EL (cell line): ENCODE measurements around the gene PDPK1.

Experiments used
- DNase-seq: peaks from one replicate; pipeline ENCODE4 v3.0.0-alpha.2; 2016

Gene PDPK1

DNA sequence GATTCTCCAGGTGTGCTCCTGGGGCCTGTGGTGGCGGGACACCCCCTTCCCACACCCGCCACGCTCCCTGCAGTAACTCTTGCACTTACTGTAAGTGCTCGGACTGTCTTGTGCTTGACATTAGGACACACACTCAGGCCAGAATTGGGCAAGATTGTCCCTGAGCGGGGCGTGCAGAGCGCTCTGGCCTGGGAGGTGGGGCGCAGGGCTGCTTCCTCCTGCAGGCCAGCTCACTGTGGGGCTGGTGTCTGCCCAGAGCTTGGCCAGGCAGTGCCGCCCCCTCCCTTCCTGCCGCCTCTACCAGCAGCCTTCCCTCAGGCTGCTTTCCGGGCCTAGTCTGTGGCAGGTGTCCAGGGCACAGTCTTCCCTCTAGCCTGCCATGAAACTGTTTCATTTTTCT is 30.2 kb upstream of the PDPK1 start:
- no peak for DNase-seq

DNA sequence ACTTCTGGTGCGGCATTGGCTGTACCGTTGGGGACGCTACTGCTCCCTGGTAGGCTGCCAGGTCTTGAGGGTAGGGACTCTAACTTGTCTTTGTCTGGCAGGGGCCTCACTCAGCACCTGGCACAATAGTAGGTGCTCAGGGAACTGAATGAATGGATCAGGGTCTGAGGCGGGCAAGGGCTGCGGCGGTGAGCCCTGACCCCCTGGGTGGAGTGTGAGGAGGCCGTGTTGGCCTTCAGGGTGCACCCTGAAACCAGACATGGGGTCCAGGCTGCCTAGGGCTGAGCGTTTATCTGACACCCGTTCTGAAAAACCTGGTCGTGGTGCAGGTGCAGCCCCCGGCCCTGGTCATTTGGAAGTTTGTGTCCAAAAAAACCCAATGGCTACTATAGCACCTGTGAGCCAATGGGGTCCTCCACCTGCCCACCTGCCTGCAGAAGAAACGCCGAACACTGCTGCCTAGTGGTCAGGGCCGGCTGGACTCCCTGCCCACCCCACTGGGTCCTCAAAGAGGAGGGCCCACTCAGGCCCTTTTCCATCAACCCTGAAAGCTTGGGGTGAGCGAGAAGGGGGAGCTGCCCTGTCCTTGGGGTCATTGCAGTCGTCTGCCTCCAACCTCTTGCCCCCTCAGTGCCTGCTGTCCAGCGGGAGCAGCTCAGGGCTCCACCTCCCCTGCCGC is 29.0 kb upstream of the PDPK1 start:
- no peak for DNase-seq

DNA sequence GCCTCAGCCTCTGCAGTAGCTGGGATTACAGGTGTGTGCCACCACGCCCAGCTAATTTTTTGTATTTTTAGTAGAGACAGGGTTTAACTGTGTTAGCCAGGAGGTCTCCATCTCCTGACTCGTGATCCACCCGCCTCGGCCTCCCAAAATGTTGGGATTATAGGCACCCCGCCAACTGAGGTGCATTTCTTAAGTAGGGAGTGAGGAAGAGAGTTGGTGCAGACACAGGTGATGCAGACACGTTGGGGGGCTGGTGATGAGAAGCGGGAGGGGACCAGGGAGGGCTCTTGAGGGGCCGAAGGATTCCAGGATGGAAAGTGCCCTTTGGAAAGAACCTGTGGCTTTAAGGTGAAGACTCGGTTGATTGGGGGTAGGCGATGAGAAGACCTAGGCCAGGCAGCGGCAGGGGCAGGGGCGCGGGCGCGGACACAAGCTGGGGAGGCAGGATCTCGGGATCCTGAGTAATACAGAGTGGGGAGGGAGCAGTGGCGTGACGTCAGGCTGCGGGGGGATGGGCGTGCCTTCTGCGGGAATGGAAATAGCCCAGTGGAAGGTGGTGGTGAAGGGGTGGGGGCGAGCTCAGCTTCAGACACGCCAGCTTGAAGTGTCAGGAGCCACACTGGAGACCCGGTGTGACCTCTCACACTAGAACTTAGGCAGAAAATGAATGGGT is 26.6 kb upstream of the PDPK1 start:
- peak; percentile 43 for DNase-seq

DNA sequence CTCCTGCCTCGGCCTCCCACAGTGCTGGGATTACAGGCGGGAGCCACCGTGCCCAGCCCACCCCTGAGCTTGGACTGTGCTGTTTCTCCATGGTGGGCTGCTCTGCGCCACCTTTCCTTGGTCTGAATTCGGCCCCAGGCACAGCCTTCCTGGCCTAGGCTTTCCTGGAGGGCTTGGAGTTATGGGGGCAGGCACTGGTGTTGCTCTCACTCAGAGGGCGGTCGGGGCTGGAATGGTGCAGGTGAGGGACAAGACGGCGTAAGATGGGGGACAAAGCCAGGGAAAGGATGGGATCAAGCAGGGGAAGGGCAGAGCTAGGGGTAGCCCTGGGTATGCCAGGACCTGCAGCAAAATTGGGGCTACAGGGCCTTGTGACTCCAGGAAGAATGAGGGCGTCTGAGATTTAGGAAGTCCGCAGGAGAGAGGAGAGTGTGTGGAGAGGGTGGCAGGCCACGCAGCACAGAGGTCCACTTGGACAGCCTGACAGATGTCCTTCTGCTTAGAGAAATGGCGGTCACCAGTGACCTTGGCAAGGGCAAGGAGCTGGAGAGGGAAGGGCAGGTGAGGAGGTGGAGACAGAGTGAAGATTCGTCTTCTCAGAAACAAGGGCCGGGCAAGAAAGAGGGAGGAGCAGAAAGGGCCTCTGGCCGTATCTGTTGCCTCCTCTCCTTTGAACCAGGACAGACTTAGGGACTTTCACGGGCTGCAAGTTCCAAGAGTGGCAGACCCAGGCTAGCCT is 25.7 kb upstream of the PDPK1 start:
- DNase-seq: no peak

DNA sequence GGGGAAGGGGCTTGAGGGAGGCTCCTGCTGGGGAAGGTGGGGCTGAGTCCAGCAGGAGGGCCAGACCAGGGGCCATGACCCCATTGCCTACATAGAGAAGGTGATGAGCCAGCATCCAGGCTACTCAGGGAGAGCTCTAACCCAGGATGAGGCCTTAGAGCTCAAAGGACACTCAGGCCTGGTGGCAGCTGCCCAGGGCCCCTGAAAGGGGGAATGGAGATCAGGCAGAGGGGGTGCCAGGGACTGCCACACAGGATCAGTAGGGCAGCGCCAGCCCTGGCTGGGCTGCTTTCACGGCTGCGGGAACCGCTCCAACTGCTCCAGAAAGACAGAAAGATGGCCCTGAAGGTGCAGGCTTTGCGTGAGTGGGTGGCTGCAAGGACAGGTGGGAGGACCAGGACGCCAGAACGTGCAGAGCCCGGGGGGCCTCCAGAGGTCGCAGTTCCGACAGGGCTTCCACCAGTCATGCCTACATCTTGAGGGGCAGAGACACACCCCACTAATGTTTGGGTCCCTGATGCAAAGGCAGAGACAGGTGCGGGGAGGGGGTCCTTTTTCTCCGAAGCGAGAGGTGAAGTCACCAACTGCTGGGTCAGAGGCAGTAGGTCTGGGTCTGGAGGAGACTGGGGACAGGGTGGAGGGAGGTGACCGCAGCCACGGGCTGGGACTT is 25.0 kb upstream of the PDPK1 start:
- DNase-seq: no peak

DNA sequence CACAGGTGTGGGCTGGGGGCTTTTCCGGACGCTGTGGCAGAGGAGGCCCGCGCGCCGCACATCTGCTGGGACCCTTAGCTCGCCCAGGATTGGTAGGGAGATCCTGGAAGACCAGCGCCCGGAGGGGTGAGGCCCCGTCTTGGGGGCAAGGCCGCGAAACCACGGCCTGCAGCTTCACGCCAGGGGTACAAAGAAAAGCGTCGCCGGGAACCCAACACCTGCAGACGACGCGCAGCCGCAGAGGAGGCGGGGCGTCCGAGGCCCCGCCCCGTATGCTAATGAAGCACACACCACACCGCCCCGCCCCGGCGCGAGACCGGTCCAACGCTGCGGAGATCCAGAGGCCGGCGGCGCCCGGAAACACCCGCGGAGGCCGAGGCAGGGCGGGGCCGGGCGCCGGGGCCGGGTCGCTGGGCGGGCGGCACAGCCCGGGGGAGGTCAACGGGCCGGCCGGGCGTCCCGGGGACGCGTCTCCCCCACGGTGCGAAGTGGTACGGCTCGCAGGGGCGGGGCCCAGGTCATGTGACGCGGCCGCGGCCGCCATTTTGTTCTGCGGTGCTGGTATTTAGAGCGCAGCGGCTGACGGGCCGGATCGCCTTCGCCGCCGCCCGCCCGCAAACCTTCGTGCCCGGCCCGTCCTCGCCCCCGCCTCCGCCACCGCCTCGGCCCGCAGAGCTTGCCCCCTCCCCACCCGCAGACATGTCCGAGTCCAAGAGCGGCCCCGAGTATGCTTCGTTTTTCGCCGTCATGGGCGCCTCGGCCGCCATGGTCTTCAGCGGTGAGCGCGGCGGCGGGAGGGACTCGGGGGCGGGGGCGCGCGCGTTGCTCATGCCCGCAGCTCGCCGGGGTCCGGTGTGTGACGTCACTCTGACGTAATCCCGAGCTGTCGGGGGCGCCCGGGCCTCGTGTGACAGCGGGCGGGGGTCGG is 24.2 kb upstream of the PDPK1 start, which contains the start of gene ATP6V0C:
Gene ATP6V0C (plus strand): TSS at position 548 of the 928 bp plus-strand sequence. CDS start 152 bp downstream, at position 700.
- peak; percentile 87 for DNase-seq

DNA sequence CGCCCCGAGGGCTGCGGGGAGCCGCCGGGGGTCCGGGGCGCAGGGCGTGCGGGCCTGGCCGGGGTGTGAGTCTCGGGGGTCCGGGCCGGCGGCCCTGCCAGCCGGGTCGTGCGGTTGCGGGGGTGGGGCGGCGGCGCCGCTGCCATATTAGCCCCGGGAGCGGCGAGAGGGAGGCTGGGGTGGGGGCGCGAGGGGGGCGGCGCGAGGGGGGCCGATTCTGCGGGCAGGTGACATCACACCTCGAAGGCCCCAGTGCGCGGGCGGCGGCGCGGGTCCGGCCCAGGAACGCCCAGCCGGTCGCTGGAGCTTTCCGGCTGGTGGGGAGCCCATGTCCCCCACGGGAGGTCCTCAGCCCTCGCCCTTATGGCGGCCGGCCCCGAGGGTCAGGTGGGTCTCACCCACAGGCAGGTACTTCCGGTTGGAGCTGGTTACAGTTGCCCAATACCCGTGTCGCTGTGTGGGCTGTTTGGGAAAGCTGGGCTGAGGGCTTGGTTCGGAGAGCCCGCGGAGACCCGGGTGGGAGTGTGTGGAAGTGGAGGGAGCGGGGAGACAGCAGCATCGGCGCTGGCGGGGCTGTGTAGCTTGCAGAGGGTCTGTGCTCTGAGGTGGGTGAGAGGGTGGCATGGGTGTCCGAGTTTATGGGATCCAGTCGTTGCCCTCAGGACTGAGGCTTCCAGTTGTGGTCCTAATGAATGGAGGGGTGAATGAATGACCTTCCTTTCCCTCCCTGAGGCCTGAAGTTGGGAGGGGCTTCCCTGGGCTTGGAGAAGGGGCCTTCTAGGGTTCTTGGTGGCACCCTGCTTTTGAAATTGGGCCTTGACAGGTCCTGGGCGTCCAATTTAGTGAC is 23.3 kb upstream of the PDPK1 start:
- no peak for DNase-seq

DNA sequence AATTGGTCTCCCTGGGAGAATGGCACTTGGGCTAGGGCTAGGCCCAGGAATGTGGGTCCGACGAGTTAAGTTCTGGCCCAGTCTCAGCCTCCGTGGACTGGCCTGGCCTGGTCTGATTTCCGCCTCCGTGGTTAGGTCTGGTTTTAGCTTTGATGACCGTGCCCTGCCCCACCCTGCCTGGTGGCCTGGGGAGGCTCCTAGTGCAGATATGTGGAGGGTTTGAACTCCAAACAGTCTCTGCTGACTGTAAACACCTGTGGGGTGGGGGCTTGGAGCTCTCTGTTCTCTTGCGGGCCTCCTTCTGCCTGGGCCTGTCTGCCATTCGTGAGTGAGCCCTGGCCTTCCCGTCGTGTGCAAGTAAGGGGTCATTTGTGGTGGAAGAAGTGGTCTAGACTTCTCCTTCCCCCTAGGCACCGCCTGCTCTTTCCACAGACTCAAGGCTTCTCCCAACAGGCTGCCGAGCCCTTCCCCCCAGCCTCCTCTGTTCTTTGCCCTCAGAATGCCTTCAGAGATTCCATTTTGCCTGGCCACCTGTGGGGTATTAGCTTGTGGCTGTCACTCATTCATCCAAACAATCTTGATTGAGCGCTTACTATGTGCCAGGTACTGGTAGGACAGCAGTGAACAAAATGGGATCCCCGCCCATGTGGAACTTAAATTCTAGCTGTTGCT is 22.5 kb upstream of the PDPK1 start:
- DNase-seq: no peak

DNA sequence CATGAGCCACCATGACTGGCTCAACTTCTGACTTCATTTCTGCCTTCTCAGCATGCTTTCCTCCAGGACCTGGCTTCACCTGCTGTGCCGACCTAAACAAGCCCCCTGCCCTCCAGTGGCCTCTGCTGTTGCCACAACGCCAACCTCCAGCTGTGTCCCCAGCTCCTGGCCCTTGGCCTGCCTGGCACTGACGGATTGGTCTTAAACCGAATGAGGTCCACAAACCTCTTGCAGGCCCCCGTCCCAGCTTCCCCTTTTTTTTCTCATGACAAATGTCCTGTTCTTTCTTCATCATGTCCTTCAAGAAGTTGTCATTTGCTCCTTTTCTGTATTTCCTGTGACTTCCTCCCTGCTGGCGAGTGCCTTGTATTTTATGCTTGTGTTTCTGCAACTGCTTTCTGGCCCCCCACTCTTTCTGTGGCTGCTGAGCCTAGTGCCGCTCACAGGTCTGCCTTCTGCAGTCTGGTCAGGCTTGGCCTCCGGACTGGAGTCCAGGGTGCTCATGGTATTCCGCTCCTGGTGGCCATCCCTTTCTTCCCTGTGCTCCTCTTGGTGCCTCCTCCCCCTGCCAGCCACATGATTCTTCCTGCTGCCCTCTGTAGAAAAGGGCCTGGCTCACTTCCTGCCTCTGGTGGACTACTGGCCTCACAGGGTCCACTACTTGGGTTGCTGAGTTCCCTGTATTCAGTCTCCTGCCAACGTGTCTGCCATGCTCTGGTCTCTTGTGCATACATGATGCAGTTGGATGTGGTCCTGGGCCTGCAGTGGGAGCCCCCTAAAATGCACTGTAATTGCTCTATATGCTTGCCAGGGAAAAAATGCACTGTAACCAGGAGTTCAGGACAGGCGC is 21.2 kb upstream of the PDPK1 start:
- peak; percentile 50 for DNase-seq

DNA sequence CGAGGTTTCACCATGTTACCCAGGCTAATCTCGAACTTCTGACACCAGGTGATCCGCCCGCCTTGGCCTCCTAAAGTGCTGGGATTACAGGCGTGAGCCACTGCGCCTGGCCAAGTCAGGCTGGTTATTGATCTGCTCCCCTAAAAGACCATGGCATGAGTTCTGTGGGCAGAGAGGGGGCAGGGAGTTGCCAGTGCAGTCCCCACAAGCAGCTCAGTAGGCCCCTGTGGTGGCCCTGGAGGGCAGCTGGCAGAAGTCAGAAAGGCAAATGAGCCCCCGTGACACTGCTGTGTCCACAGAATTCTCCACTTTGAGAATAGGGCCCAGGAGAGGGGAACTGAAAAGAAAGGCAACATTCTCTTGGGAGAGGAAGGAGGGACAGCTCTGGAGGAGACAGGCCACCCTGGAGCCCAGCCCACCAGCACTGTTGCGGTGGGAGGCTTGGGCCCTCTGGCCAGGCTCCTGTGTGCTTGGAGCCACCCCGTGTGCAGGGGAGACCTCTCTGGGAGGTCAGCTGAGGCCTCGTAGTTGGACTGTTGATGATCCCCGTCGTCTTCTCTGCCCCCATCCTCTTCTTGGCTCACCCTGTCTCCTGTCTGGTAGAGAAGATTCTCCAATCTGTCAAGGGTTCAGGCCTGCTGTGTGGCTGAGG is 19.7 kb upstream of the PDPK1 start:
- no peak for DNase-seq

DNA sequence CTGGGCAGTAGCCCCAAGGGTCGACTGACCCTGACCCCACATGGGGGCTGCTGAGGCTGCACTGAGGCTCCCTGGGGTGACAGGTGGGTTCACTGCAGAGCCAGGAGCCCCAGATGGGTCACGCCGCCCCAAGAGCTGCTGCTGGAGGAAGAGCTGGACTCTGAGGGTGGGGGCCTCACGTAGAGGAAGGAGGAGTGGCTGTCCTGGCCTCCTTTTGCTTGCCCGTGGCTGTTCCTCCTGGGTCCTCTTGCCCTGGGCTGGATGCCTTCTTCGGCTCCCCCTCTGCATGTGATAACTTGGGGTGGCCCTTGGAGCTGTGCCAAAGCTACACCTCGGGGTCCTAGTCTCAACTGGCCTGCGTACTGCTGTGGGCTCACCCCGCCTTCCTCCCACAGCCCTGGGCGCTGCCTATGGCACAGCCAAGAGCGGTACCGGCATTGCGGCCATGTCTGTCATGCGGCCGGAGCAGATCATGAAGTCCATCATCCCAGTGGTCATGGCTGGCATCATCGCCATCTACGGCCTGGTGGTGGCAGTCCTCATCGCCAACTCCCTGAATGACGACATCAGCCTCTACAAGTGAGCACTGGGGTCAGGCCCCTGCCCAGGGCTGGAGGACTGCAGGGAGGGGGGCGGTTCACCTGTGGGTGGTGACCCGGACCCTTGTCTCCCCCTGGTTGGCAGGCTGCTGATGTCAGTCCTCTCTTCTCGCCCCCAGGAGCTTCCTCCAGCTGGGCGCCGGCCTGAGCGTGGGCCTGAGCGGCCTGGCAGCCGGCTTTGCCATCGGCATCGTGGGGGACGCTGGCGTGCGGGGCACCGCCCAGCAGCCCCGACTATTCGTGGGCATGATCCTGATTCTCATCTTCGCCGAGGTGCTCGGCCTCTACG is 18.8 kb upstream of the PDPK1 start:
- DNase-seq: no peak

DNA sequence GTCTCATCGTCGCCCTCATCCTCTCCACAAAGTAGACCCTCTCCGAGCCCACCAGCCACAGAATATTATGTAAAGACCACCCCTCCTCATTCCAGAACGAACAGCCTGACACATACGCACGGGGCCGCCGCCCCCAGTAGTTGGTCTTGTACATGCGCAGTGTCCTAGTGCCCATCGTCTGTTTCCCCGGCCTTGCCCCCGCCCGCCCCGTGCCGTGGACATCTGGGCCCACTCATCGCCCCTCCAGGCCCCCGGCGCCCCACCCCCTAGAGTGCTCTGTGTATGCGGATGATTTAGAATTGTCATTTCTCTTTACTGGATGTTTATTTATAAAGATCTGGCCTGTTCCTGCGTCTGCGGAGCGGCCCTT is 18.1 kb upstream of the PDPK1 start:
- no peak for DNase-seq

DNA sequence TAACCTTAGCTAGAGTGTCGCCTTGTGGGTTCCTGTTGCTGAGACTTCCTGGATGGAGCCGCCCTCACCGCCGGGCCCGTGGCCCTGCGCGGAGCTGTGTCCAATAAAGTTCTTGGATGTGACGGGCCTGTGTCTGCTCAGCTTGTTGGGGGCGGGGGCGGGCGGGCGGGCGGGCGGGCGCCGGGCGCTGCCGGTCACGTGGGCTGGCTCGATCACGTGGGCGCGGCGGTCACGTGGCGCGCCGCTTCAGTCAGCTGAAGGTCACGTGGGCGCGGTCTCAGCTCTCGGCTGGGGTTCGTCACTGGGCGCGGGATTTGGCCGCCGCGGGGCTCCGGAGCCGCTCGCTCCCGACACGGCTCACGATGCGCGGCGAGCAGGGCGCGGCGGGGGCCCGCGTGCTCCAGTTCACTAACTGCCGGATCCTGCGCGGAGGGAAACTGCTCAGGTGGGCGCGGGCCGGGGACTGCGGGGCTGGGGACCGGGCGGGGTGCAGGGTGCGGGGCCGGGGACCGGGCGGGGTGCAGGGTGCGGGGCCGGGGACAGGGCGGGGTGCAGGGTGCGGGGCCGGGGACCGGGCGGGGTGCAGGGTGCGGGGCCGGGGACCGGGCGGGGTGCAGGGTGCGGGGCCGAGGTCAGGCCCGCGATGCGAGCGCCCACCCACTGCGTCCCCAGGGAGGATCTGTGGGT is 17.6 kb upstream of the PDPK1 start, which contains the start of gene AMDHD2:
Gene AMDHD2 (plus strand): TSS at position 275 of the 687 bp plus-strand sequence. CDS start 88 bp downstream, at position 363.
- peak; percentile 90 for DNase-seq

DNA sequence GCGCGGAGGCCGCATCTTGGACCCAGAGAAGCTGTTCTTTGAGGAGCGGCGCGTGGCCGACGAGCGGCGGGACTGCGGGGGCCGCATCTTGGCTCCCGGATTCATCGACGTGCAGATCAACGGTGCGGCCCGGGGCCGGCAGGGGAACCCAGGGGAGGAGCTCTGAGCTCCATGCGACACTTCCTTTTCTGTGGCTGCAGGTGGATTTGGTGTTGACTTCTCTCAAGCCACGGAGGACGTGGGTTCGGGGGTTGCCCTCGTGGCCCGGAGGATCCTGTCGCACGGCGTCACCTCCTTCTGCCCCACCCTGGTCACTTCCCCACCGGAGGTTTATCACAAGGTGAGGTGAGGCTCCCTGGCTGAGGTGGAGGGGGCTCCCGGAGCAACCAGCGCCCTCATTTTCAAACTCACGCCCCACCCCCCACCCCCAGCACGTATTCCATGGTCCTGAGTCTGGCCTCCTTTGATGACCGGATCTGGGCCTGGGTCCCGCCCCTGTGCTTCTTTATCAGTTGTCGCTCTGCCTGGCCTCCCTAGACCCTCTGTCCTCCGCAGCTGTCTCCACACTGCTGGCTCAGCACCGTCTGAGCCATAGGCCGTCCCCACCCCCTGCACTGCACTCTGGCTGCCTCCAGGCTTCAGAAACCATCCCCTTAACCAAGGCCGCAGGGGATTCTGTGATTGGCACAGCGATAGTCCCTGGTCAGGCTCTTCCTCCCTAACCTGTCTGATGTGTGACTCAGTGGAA is 16.9 kb upstream of the PDPK1 start:
- DNase-seq: no peak

DNA sequence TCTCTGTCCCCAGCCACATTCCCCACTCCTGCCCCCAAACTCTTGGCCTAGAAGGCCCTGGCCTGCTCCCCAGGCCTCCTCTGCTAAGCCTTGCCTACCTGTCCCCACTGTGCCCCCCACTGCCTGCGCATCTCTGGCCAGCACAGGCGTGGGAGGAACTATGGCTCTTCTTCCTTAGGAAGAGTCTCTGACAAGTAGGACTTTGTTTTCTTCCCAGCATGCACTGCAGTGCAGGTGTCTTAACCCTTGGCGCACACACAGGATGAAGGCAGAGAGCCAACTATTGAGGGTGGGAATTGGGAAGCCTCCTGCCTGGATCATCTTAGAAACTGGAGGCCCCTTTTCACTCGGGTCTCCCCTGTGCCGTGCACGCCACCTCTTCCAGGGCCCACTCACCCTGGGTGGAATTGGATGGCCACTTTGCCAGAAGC is 14.0 kb upstream of the PDPK1 start:
- no peak for DNase-seq

DNA sequence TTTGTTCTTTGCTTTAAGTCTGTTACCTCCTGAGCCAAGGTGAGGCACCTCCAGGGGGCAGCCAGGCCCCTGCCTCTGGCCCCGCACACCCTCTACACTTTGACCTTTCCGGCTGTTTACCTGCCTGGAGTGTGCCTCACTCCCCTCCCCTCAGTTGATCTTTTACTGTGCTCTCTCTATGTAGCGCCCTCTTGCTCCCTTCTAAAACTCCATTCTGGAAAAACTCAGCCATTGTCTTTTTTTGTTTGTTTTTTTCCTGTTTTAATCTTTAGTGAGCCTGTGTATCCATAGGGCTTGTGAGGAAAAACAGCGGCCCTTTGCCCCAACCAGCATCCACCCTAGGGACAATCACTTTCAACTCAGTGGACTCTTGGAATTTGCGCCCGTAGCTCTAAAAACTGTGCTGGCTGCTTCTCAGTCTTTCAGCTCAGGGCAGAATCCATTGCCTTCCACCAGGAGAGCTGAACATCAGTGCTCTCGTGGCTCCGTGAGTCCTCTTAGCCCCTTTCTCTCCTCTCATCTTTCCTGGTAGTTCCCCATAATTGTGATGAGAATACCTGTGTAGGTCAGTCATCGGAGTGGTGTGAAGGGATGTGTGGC is 13.4 kb upstream of the PDPK1 start:
- DNase-seq: no peak
